Measurements from ENCODE around the gene MYRF. TPM values are rescaled to one million over a fixed set of nuclear protein-coding genes. Genes with fewer than 3 reads are reported as not detected.

The MYRF gene
- total RNA-seq, 1 donor from 2014 or later: 13.7 TPM

DNA sequence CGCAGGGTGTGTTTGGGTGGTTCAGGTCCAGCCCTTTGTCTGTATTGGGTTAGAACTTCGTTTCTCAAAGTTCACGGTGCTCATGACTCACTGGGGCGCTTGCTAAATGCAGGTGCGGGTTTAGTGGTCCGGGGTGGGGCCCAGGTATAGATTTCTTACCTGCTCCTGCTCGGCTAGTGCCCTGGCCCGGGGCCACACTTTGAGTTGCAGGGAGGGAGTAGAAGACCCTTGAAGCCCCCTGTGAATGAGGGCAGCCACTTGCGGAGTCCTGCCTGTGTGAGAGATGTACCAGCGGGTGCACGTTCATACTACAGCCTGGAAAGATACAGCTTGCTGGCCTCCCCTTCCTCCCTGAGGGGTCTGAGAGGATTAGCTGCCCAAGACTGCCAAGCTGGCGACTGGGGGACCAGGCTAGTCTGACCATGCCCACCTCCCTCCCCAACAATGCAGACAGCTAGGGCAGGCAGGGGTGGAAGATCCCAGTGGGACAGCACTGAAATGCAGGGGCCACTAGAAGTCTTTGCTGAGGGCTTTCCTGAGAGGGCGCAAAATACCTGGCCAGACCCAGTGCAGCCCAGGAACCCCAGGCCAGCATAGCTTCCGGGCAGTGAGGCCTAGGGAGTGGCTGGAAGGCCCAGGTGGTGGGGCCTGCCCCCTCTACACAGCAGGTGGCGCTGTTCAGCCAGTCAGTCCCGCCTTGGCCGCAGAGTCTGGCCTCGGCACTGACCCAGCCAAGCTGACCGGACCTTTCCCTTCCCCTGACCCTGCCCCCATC, 5.1 kb upstream of the MYRF start:
- TF ChIP-seq, protein P1, sequence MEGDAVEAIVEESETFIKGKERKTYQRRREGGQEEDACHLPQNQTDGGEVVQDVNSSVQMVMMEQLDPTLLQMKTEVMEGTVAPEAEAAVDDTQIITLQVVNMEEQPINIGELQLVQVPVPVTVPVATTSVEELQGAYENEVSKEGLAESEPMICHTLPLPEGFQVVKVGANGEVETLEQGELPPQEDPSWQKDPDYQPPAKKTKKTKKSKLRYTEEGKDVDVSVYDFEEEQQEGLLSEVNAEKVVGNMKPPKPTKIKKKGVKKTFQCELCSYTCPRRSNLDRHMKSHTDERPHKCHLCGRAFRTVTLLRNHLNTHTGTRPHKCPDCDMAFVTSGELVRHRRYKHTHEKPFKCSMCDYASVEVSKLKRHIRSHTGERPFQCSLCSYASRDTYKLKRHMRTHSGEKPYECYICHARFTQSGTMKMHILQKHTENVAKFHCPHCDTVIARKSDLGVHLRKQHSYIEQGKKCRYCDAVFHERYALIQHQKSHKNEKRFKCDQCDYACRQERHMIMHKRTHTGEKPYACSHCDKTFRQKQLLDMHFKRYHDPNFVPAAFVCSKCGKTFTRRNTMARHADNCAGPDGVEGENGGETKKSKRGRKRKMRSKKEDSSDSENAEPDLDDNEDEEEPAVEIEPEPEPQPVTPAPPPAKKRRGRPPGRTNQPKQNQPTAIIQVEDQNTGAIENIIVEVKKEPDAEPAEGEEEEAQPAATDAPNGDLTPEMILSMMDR (IDR thresholded peaks at IDR 0.05; ENCODE audit: insufficient read depth, low read length, poor library complexity, severe bottlenecking): peak; percentile 96
- no peaks in the 10 kb centered on the region for H3K27me3 ChIP-seq (ENCODE audit: control insufficient read depth, insufficient read depth, low read length)
- H3K36me3 ChIP-seq (ENCODE audit: control insufficient read depth, insufficient read depth, low read length): no peaks in the 10 kb centered on the region
- H3K4me3 ChIP-seq (ENCODE audit: low read depth, low read length): no peak overlapping the region
- DNase-seq (ENCODE audit: low read depth): no peak

DNA sequence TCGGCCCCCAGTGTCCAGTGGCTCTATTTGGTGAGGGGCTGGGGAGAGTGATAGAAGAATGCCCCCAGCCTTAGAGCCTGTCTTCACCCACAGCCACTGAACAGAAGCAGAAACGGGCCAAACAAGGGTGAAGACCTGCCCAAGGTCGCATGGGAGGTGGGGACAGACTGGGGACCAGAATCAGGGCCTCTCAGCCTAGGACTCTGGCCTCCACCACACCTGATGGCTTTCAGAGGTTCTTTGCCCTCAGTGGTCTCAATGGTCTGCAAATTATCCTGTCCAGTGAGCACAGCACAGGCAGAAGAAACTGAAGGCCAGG, 4.5 kb upstream of the MYRF start:
- TF ChIP-seq, protein P1 (IDR thresholded peaks at IDR 0.05; ENCODE audit: insufficient read depth, low read length, poor library complexity, severe bottlenecking): no peak
- Histone ChIP-seq H3K4me3 (ENCODE audit: low read depth, low read length) (no peak overlapping the region), H3K27me3 (ENCODE audit: control insufficient read depth, insufficient read depth, low read length) (no peaks in the 10 kb centered on the region), H3K36me3 (ENCODE audit: control insufficient read depth, insufficient read depth, low read length) (no peaks in the 10 kb centered on the region)
- DNase-seq (ENCODE audit: low read depth): no peak

DNA sequence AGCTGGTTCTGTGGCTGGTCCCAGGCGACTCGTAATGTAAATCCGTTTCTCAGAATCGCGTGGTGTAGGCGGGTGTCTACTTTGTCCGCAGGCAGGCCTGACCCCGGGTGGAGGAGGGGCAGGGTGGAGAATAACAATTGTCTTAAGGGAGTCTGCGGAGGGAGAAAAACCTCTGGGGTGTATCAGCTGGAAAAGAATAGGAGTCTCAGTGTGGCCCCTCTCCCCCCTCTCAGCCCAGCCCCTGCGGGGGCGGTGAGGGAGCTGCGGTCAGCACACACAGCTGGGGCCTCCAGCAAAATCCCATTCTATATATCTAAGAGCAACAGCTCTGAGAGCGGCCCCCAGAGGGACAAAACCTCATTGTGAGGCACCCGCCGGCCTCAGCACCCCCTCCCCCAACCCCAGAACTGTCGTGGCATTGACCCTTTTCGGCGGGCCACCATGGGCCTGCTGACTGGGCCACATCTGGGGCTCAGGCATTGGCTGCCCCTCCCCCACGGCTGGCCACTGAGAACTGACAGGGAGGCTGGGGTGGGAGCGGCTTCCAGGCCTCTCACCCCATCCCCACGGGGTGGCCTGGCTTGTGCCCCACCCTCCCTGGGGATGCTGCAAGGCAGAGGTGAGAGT, 2.7 kb upstream of the MYRF start:
- Histone ChIP-seq H3K4me3 (ENCODE audit: low read depth, low read length) (no peak overlapping the region), H3K36me3 (ENCODE audit: control insufficient read depth, insufficient read depth, low read length) (no peaks in the 10 kb centered on the region), H3K27me3 (ENCODE audit: control insufficient read depth, insufficient read depth, low read length) (no peaks in the 10 kb centered on the region)
- TF ChIP-seq, protein P1 (IDR thresholded peaks at IDR 0.05; ENCODE audit: insufficient read depth, low read length, poor library complexity, severe bottlenecking): no peak
- no peak for DNase-seq (ENCODE audit: low read depth)

DNA sequence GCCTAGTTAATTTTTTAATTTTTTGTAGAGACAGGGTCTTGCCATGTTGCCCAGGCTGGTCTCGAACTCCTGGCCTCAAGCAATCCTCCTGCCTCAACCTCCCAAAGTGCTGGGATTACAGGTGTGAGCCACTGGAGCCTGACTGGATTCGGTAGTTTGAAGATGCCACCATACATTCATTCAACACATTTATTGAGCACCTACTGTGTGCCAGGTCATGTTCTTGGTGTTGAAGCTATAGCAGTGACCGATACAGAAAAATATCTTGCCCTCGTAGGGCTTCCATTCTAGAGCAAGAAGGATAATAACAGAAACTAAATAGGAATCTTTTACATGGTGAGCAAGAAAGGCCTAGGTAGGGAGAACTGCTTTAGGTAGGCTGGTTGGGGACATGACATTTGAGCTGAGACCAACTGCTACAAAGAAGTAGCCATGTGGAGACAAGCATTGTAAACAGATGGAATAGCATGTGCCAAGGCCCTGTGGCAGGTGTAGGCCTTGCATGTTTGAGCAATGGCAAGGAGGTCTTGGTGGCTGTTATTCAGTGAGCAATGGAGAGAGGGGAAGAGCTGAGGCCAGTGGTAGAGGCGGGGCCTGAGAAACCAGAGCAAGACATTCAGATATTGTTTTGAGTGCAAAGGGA, 1.7 kb upstream of the MYRF start:
- H3K4me3 ChIP-seq (ENCODE audit: low read depth, low read length): no peak overlapping the region
- H3K27me3 ChIP-seq (ENCODE audit: control insufficient read depth, insufficient read depth, low read length): no peaks in the 10 kb centered on the region
- H3K36me3 ChIP-seq (ENCODE audit: control insufficient read depth, insufficient read depth, low read length): no peaks in the 10 kb centered on the region
- DNase-seq (ENCODE audit: low read depth): no peak
- TF ChIP-seq, protein P1 (IDR thresholded peaks at IDR 0.05; ENCODE audit: insufficient read depth, low read length, poor library complexity, severe bottlenecking): no peak

DNA sequence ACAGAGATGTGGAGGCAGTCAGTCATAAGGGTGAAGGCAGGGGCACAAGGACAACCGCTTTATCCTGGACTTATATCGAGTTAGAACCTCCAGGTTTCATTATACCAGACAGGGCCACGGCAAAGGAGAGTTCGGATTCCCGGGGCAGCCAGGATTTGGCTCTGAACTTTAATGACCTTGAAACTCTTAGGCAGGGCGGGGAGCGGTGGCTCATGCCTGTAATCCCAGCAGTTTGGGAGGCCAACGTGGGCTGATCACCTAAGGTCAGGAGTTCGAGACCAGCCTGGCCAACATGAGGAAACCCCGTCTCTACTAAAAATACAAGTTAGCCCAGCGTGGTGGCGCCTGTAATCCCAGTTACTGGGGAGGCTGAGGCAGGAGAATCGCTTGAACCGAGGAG, 1.1 kb upstream of the MYRF start:
- no peak overlapping the region for H3K4me3 ChIP-seq (ENCODE audit: low read depth, low read length)
- TF ChIP-seq, protein P1 (IDR thresholded peaks at IDR 0.05; ENCODE audit: insufficient read depth, low read length, poor library complexity, severe bottlenecking): no peak
- no peak for DNase-seq (ENCODE audit: low read depth)
- H3K27me3 ChIP-seq (ENCODE audit: control insufficient read depth, insufficient read depth, low read length): no peaks in the 10 kb centered on the region
- no peaks in the 10 kb centered on the region for H3K36me3 ChIP-seq (ENCODE audit: control insufficient read depth, insufficient read depth, low read length)

Measured in kidney epithelial cell (primary cell).